Calu3 (cell line): ENCODE data around the gene KRT75. TPM values are rescaled to one million over a fixed set of nuclear protein-coding genes. Genes with fewer than 3 reads are reported as not detected.

Experiments used
- Bru-seq: library from RNA; stranded (reverse); fragments of 400-500 nt; gene quantifications from one replicate; lab custom pipeline; 2021; lab: Mats Ljungman, UMichigan
- BruChase-seq, 2 experiments: library from RNA; stranded (reverse); fragments of 400-500 nt; gene quantifications; one replicate each; lab custom pipeline; 2021; lab: Mats Ljungman, UMichigan
- BruUV-seq: library from RNA; stranded (reverse); fragments of 400-500 nt; replicated peaks from 2 replicates; lab custom pipeline; 2021; lab: Mats Ljungman, UMichigan
- CTCF ChIA-PET: fragments of 300-600 bp; sonication (Branson Sonifier 250); formaldehyde crosslinking; loops from one replicate; lab custom pipeline; 2022; ENCODE audit warnings: antibody characterized with exemption; lab: Charles Lee
- DNase-seq: peaks from one replicate; pipeline ENCODE4 v3.0.0; 2022
- H3K27ac Mint-ChIP-seq: one replicate; pipeline ENCODE4 v1.8.0; 2022; ENCODE audit warnings: mixed read lengths; ENCODE audit not compliant: unreplicated experiment
- H3K27me3 Mint-ChIP-seq: one replicate; pipeline ENCODE4 v1.8.0; 2022; ENCODE audit warnings: mixed read lengths; ENCODE audit not compliant: unreplicated experiment
- H3K36me3 Mint-ChIP-seq: one replicate; pipeline ENCODE4 v1.8.0; 2022; ENCODE audit warnings: mild to moderate bottlenecking, moderate library complexity, mixed read lengths; ENCODE audit not compliant: insufficient read depth, unreplicated experiment
- H3K4me1 Mint-ChIP-seq: one replicate; pipeline ENCODE4 v1.8.0; 2022; ENCODE audit warnings: mild to moderate bottlenecking, low read depth, mixed read lengths; ENCODE audit not compliant: unreplicated experiment
- H3K4me3 Mint-ChIP-seq: one replicate; pipeline ENCODE4 v1.8.0; 2022; ENCODE audit warnings: mild to moderate bottlenecking, low read depth, moderate library complexity, mixed read lengths; ENCODE audit not compliant: unreplicated experiment
- H3K9me3 Mint-ChIP-seq: one replicate; pipeline ENCODE4 v1.8.0; 2022; ENCODE audit warnings: low read depth, mixed read lengths; ENCODE audit not compliant: unreplicated experiment
- intact Hi-C: fragments of 100-400 bp; cut with micrococcal nuclease; formaldehyde crosslinking; loops from one replicate; pipeline ENCODE4 v1.10.0; 2022; ENCODE audit not compliant: unreplicated experiment
- long read RNA-seq: library from polyadenylated mRNA; stranded (forward); transcript quantifications from one replicate; pipeline ENCODE4 v2.0.0, GENCODE V29; 2022
- total RNA-seq: library from RNA; stranded (reverse); gene quantifications from 2 replicates; pipeline ENCODE4 v1.2.3, GENCODE V29; 2022
- TF ChIP-seq, protein P1 (sequence below): fragments of 200-600 bp; IDR thresholded peaks from one replicate; pipeline ENCODE4 v1.8.0; 2022; ENCODE audit warnings: antibody characterized with exemption; ENCODE audit not compliant: unreplicated experiment

Gene KRT75
- total RNA-seq (not detected in 2 replicates), Bru-seq, nascent RNA (not detected), BruChase-seq, experiment 1, labeled RNA remaining after a 6-hour chase (not detected), BruChase-seq, experiment 2, labeled RNA remaining after a 2-hour chase (percentile 1 among the genes with signal in this experiment)
- long read RNA-seq, result 0 reads

DNA sequence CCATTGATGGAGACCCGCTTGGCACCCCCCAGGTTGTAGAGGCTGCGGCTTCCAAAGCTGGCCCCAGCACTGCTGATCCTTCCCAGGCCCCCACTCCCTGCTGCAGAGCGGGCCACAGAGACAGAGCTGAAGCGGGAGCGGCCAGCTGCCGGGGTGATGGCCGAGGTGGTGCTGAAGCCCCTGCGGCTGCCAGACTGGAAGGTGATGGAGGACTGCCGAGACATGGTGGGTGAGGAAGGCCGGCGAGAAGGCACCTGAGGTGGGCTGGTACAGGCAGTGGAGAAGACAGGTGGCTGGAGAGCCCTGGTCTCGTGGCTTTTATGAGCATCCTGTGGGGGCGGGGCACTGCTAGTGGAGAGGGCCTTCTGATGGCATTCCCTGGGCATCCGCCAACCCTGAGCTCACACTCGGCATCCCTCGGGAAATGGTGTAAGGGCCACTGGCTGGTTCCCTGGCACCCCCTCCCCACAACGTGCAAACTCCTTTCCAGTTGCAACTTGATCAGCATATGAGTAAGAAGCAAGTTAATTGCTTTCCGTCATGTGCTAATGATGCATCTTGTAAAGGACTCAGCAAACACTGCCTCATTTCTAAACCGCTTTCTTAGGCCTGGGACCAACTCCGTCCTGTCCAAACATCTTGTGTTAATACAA is at the start of gene KRT75:
KRT75 (minus strand) TSS at position 291 of the 653 bp plus-strand sequence; CDS start at position 224, 67 bp downstream.
- Mint-ChIP-seq H3K27ac (no peak within 1 kb of the TSS), H3K27me3 (peaks cover 58% of the 10 kb centered on the region), H3K4me3 (no peak within 1 kb of the TSS), H3K9me3 (no peaks in the 10 kb centered on the region), H3K36me3 (no peaks in the 10 kb centered on the region), H3K4me1 (peaks cover 12% of the 10 kb centered on the region)
- CTCF ChIA-PET, result no interaction called here
- BruUV-seq, result no TSS peak
- DNase-seq, result no peak
- intact Hi-C loops, result no loop called here
- TF ChIP-seq, protein P1, sequence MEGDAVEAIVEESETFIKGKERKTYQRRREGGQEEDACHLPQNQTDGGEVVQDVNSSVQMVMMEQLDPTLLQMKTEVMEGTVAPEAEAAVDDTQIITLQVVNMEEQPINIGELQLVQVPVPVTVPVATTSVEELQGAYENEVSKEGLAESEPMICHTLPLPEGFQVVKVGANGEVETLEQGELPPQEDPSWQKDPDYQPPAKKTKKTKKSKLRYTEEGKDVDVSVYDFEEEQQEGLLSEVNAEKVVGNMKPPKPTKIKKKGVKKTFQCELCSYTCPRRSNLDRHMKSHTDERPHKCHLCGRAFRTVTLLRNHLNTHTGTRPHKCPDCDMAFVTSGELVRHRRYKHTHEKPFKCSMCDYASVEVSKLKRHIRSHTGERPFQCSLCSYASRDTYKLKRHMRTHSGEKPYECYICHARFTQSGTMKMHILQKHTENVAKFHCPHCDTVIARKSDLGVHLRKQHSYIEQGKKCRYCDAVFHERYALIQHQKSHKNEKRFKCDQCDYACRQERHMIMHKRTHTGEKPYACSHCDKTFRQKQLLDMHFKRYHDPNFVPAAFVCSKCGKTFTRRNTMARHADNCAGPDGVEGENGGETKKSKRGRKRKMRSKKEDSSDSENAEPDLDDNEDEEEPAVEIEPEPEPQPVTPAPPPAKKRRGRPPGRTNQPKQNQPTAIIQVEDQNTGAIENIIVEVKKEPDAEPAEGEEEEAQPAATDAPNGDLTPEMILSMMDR, result no peak

DNA sequence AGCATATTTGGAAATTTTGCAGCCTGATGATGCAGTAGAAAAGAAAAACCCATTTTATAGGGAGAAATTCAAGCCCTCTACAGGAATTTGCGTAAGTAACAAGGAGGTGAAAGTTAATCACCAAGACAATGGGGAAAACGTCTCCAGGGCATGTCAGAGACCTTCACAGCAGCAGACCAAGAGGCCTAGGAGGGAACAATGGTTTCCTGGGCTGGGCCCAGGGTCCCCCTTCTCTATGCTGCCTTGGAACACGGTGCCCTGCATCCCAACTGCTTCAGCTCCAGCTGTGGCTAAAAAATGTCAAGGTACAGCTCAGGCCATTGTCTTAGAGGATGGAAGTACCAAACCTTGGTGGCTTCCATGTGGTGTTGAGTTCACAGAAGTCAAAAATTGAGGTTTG is 45.9 kb upstream of the KRT75 start:
- no TSS peak for BruUV-seq
- Mint-ChIP-seq H3K9me3 (no peaks in the 10 kb centered on the region), H3K4me1 (no peaks in the 10 kb centered on the region), H3K27me3 (peaks cover 62% of the 10 kb centered on the region), H3K36me3 (no peaks in the 10 kb centered on the region), H3K27ac (no peak overlapping the region), H3K4me3 (no peak overlapping the region)
- CTCF ChIA-PET, result no interaction called here
- DNase-seq, result no peak
- intact Hi-C loops, result no loop called here
- TF ChIP-seq, protein P1, result no peak

DNA sequence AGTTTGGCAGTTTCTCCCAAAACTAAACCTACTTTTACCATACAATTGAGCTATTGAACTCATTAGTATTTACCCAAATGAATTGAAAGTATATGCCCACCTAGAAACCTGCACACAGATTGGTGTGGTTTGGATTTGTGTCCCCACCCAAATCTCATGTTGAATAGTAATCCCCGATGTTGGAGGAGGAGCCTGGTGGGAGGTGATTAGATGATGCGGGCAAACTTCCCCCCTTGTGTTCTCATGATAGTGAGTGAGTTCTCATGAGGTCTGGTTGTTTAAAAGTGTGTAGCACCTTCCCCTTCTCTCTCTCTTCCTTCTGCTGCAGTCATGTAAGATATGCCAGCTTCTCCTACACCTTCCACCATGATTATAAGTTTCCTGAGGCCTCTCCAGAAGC is 43.5 kb upstream of the KRT75 start:
- Mint-ChIP-seq H3K4me1 (no peaks in the 10 kb centered on the region), H3K4me3 (no peak overlapping the region), H3K27ac (no peak overlapping the region), H3K27me3 (peaks cover 38% of the 10 kb centered on the region), H3K36me3 (no peaks in the 10 kb centered on the region), H3K9me3 (no peaks in the 10 kb centered on the region)
- DNase-seq, result no peak
- TF ChIP-seq, protein P1, result no peak
- CTCF ChIA-PET, result interaction anchor here (0.6 kb wide), 1 partner anchor 296 kb away, joined by 3 read pairs; no protein-coding TSS in a partner anchor
- no TSS peak for BruUV-seq
- intact Hi-C loops, result no loop called here

DNA sequence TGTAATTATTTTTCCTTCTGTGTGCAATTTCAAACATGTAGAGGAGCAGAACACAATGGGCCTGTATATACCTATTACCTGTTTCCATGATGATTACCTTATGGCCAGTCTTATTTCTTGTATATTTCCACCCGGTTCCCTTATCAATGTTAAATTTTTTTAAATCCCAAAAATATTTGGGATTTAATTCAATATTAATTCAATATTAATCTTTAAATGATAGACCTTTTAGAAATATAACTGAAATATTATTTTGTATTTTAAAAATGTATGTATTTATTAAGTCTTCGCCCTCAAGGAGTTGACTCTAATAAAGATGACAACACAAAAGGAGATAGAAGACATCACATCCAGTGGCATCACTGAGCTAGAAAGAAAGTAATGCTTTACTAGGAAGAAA is 40.0 kb upstream of the KRT75 start:
- intact Hi-C loops, result no loop called here
- H3K36me3 Mint-ChIP-seq, result no peaks in the 10 kb centered on the region
- no peaks in the 10 kb centered on the region for H3K9me3 Mint-ChIP-seq
- no TSS peak for BruUV-seq
- no peak overlapping the region for H3K27ac Mint-ChIP-seq
- H3K4me3 Mint-ChIP-seq, result no peak overlapping the region
- CTCF ChIA-PET, result no interaction called here
- DNase-seq, result no peak
- H3K27me3 Mint-ChIP-seq, result peaks cover 51% of the 10 kb centered on the region
- H3K4me1 Mint-ChIP-seq, result no peaks in the 10 kb centered on the region
- TF ChIP-seq, protein P1, result no peak
